T-helper 2 cell treated with Interferon-gamma antibody and Interleukin-4, amounts not matched to agents 100 ng/mL and 5 ng/mL, for 36 hours (primary cell): ENCODE results near the gene LPGAT1. TPM values are rescaled to one million over a fixed set of nuclear protein-coding genes. Genes with fewer than 3 reads are reported as not detected.
"Not testable (repeated sequence)": the region's sequence is repeated elsewhere in the genome, so short reads cannot be mapped to it uniquely, and the experiment has no call there.

Experiments used
- intact Hi-C: fragments of 100-400 bp; cut with micrococcal nuclease; formaldehyde crosslinking; loops from one replicate; pipeline ENCODE4 v1.15.1; 2023
- total RNA-seq: library from RNA; stranded (reverse); gene quantifications from 2 replicates; pipeline ENCODE4 v1.2.3, GENCODE V29; 2022

Gene LPGAT1, protein sequence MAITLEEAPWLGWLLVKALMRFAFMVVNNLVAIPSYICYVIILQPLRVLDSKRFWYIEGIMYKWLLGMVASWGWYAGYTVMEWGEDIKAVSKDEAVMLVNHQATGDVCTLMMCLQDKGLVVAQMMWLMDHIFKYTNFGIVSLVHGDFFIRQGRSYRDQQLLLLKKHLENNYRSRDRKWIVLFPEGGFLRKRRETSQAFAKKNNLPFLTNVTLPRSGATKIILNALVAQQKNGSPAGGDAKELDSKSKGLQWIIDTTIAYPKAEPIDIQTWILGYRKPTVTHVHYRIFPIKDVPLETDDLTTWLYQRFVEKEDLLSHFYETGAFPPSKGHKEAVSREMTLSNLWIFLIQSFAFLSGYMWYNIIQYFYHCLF
- total RNA-seq = 83.6 and 87.5 TPM in 2 replicates

DNA sequence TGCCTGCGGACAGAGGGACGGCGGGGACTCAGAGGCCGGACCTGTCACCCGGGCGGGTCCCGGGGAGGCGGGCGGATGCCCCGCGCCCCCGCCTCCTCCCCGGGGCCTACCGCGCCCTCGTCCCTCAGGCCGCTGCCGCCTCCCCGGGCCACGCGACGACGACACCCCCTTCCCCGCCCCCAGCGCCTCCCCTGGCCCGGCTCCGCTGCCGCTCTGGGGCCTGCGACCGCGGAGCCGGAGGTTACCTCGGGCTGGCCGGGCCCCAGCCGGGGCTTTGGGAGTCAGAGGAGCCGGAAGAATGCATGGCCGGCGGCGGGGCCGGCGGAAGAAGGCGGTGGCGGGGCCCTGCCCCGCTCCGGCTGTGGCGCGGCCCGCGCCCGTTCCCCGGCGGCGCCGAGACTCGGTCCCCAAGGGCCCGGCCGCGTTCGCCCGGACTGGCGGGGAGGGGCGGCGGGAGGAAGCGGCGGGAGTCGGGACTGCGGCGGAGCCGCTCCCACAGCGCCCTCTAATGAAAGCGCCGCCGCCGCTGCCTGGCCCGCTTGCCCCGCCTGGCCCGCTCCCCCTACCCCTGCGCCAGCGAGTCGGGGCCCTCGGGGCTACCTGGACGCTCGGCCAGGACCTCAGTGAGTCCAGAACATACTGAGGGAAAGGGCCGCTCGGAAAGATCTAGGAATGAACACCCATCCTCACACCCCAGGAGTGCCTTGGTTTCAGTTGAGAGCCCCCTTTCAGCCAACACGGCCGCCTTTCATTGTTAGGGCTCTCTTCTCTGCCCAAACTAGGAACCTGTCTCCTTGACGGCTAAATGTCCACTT, at the start of gene LPGAT1:
Gene LPGAT1, minus strand, starts transcription at position 436 of the 815 bp plus-strand sequence. CDS start 1,467 bp downstream, outside the sequence.
- intact Hi-C loops = loop anchor here (1.0 to 10.0 kb wide), 7 partner anchors 52 to 604 kb away; partner anchors contain the start of genes DTL, INTS7, NENF and SLC30A1

DNA sequence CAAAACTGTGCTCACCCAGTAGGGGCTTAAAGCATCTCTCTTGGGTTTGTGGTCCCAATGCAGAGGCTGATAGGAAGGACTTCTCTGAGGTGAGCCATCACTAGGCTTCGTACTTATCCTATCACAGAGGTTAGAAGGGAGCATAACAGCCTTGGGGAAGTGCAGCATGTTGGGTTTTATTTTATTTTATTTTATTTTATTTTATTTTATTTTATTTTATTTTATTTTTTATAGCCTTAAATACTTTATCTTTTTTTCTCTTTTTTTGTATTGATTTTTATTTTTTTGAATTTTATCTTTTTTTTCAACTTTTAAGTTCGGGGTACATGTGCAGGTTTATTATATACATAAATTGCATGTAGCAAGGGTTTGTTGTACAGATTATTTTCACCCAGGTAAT, 48.9 kb upstream of the LPGAT1 start:
- intact Hi-C loops = no loop called here

DNA sequence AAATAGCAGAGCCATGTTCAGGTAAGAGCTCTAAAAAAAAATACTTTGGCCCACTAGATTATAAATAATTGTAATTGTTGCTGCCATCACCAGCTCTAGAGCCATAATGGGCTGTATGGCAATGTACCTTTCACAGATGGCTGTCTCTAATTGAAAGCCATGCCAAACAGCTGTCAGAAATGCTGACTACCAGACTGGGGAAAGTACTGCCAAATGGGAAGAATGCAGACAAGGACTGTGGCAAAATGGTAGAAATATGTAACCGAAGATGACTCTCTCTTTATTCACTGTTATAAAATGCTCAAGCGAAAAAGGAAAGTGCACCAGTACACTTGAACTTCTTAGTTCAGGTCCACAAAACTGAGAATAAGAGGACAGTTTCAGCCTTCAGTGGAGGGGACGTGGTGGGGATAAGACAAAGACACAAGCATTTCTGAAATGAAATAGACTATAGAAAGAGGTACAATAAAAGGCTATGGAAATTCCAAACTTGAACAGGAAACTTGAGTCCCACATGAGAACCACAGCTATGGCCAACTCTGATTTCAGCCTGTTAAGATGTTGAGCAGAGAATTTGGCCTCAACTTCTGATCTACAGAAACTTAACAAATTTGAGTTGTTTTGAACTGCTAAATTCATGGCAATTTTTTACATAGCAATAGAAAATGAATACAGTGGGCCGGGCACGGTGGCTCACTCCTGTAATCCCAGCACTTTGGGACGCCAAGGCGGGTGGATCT, 46.5 kb upstream of the LPGAT1 start:
- intact Hi-C loops = no loop called here

DNA sequence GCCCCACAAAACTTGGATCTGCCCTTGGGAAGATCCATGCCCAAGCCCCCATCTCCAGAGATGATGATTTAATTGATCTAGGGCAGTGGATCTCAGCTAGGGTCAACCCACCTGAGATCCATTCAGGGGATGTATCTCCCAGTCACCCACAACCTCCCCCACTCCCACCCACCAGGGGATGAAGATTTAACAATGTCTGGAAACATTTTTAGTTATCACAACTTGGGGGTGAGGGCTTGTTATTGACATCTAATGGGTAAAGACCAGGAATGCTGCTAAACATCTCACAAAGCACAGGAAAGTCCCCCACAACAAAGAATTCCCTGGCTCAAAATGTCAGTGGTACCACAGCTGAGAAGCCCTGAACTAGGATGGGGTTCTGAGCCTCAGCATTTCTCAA, 45.0 kb upstream of the LPGAT1 start:
- intact Hi-C loops = no loop called here

DNA sequence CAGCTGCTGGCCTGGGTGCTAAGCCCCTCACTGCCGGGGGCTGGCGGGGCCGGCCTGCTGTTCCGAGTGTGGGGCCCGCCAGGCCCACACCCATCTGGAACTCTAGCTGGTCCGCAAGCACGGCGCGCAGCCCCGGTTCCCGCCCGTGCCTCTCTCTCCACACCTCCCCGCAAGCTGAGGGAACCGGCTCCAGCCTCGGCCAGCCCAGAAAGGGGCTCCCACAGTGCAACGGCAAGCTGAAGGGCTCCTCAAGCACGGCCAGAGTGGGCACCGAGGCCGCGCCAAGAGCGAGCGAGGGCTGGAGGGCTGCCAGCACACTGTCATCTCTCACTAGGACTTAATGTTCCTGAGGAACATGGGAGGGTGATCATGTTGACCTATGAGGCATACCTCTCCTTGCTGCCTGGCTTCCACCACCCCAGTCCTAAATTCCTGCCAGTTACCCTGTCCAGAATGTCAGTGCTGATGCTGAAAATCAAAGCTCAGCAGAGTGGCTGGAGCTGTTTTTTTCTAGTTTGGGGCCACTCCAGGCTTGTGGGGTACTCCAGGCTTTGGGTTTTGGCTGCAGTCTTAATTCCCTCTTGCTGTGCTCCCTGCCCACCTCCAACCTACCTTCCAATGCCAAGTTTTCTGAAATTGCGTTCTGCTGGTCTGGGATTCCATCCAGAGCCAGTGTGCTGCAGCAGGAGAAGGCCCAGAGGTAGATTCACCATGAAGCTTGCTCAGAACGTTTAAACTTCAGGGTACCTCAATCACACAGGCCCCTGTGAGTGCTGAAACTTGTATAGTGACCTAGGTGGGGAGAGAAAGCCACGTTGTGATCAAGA, 44.2 kb upstream of the LPGAT1 start:
- intact Hi-C loops = no loop called here

DNA sequence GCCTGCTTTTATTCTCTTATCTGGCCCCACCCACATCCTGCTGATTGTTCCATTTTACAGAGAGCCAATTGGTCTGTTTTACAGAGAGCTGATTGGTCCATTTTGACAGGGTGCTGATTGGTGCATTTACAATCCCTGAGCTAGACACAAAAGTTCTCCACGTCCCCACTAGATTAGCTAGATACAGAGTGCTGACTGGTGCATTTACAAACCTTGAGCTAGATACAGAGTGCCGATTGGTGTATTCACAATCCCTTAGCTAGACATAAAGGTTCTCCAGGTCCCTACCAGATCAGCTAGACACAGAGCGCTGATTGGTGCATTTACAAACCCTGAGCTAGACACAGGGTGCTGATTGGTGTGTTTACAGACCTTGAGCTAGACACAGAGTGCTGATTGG, 43.2 kb upstream of the LPGAT1 start:
- intact Hi-C loops = not testable (repeated sequence)

DNA sequence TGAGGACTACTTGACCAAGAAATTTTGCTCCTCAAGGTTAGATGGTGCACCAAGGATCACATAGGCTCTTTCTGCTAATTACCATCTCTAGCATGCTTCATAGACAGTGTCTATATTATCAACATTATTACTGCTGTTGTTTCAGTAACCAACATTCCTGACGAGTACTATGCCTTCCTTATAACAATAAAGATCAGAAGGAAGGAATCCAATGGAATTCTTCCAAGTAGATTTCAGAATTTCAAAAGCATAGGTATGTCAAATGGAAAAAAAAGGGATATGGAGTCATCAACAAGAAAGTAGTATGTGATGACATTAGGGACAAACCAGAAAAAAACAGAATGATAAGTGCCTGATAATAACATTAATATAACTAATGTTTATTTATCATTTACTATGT, 39.6 kb upstream of the LPGAT1 start:
- intact Hi-C loops = no loop called here

DNA sequence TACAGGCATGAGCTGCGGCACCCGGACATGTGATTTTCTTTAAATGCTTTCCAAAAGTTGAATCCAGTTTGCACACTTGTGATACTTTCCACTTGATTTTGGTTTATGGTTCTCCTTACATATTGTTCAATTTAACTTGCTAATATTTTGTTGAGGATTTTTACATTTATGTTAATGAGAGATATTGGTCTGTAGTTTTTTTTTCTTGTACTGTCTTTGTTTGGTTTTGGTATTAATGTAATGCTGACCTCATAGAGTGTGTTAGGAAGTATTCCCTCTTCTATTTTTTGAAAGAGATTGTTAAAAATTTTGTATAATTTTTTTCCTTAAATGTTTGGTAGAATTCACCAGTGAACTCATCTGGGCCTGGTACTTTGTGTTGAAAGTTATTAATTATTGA, 34.6 kb upstream of the LPGAT1 start:
- intact Hi-C loops = no loop called here

DNA sequence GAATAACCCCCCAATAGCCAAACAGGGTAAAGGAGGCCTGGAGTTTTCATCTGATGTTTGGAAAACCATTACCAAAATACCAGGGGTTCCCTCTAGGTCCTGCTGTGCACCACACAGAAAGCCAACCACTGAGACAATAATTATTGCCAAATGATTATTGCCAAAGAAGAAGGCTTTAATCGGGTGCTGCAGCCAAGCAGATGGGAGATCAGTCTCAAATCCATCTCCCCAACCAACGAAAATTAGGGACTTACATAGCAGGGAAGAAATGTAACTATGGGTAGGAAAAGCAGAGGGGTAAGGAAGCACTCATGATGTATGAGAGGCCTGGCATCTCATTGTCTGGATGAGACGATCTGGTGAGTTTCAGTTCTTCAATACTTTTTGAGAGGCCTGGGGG, 28.8 kb upstream of the LPGAT1 start:
- intact Hi-C loops = no loop called here

DNA sequence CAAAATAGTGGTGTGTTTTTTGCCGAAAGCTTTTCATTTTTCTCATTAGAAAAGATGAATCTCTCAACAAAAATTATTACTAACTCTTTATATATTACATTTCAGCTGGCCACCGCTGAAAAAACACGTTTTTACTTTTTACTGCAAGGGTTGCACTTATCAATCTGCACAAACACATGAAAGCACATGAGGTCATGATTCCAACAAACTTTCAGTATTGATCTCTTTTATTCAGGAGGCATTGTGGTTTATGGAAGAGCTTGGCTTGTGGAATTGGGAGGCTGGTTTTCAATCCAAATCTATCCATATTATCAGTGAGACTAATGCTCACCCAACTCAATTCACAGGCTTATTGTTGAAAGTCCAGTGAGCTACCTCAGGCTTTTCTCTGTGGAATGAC, 20.6 kb upstream of the LPGAT1 start:
- intact Hi-C loops = no loop called here

DNA sequence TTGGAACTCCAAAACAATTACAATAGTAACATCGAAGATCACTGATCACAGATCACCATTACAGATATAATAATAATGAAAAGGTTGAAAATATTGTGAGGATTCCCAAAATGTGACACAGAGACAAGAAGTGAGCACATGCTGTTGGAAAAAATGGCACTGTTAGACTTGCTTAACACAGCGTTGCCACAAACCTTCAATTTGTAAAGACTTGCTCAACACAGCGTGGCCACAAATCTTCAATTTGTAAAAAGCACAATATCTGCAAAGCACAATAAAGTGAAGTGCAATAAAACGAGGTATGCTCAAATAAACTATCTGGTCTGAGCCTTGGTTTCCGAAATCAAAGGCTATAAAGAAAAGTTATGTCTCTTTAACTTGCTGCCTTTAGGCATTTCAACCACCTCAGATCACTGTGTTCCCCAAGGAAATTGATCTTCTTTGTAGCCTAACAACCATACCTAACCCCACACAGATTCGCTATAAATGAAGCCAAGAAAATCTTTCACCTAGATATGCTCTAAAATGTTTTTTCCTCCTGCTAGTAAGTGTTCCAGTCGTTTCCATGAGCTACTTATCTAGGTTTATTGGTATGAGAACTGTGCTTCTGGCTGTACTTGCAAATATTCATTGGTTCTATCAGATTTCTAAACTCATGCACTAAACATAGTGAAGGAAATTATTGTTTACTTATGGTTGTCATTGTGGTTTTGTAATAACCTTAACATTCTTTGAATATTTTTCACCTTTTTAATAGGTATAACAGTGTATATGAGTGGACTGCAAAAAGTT, 13.1 kb upstream of the LPGAT1 start:
- intact Hi-C loops = loop anchor here (1.0 kb wide), 1 partner anchor 10 kb away; no protein-coding TSS in a partner anchor

DNA sequence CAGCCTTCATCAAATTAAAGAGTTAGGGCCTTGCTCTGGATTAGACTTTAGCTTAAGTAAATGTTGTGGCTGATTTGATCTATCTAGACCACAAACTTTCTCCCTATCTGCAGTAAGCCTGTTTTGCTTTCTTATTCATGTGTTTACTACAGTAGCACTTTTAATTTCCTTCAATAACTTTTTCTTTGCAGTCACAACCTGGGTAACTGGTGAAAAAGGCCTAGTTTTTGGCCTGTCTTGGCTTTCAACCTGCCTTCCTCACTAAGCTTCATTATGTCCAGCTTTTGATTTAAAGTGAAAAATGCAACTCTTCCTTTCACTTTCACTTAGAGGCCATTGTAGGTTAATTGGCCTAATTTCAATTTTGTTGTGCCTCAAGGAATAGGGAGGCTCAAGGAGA, 12.5 kb upstream of the LPGAT1 start:
- intact Hi-C loops = loop anchor here (1.0 kb wide), 1 partner anchor 10 kb away; no protein-coding TSS in a partner anchor

DNA sequence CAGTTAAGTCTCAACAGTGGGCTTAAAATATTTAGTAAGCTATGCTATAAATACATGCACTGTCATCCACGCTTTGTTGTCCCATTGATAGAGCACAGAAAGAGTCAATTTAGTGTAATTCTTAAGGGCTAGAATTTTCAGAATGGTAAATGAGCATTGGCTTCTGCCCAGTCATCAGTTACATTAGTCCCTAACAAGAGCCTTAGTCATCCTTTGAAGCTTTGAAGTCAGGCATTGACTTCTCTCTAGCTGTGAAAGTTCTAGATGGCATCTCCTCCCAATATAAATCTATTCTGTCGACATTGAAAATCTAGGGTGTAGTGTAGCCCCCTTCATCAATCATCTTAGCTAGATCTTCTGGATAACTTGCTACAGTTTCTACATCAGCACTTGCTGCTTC, 12.0 kb upstream of the LPGAT1 start:
- intact Hi-C loops = no loop called here

DNA sequence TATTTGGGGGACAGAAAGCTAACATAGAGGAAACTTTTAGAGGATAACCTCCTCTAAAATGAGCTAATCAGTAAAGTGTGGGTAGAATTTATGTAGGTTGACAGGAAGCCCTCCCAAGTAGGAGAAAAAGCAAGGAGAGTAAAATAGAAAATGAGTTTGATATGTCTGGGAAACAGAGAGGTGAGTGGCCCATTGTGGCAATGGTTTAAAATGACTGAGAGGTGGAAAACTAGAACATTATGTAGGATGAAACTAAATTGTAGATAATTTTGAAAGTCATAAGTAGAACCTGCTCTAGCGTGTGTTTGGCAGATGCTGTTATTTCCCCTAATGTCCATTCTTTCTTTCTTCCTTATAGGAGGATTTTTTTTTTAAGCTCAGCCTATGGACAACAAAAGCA, 8.5 kb upstream of the LPGAT1 start:
- intact Hi-C loops = loop anchor here (10.0 kb wide), 1 partner anchor 596 kb away; the partner anchor contains the start of gene NENF

DNA sequence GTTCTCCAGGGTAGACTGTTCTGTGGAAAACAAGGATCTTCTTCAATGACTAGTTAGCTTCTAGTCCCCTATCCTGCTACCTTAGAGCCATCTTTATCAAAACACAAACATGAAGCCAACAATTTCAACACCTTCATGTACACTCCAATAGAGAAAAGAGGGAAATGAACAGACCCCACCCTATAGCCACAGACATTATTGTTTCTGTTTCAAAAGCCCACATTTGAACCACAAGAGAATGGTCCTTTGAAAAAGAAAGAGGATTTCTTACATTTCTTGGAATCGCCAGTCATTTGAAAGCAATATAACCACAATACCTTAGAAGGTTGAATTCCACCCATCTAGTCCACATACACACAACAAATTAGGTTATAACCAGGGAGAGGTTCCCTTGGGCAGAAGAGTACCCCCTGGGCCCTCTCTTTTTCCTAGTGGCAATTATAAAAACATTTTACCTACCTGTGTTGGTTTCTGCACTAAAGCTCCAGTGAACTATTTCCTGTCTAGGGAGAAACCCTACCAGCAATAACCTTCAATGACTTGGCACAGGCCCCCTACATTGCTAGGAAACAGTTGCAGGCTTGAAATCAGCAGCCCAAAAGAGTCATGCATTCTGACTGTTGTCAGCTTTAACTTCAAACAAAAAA, 2.7 kb upstream of the LPGAT1 start:
- intact Hi-C loops = loop anchor here (1.0 to 10.0 kb wide), 7 partner anchors 10 to 602 kb away; partner anchors contain the start of genes NENF, PPP2R5A and SLC30A1

DNA sequence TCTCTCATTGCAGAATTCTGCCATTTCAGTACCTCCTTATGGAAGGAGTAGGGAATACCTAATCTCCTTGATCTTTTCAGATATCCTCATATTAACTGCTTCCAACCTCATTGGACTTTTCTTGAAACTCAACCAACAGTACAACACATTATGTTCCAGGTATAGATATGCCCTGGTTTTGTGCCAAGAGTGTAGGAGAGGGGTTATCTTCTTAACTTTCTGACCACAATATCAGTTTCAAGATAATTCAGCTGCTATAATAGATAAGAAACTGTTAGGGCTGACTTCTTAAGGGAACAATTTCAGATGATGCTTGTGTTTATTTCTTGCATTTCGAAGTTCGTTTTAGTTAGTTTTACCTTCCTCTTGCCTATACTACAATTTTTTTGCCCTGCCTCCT, 2.1 kb upstream of the LPGAT1 start:
- intact Hi-C loops = loop anchor here (1.0 to 10.0 kb wide), 7 partner anchors 11 to 602 kb away; partner anchors contain the start of genes NENF, PPP2R5A and SLC30A1

DNA sequence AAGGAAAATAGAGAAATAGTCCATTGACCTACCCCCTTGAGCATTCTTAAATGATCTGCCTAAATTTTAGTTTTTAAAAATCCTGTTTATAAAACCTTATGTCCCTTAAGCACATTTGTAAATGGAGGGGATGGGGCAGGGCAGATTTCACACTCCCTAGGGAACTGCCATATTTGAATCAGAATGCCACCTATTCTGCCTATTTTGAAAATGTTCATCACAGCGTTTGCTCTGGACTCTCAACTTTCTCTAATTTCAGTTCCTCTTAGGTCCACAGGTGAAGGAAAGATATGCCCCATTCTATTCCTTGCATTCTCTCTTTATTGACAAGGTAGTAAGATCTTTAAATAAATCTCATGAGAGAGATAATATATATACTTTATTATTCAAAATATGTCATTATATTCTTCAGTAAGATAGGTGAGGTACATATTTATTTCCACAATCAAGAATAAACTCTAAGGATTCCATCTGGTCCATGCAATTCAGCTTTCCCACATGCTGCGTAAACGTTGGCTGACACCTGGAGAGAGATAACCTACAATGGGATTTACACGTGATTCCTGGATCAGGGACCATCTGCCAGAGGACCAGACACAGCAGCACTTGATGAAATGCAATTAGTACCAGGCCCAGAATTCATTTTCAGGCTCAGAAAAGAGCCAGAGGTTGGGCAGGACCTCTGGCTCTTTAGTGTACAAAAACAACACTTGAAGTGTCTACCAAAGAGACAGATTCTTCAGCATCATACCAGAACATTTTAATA, 1.2 kb upstream of the LPGAT1 start:
- intact Hi-C loops = loop anchor here (2.0 to 10.0 kb wide), 8 partner anchors 51 to 603 kb away; partner anchors contain the start of genes DTL, INTS7, NENF and PPP2R5A

DNA sequence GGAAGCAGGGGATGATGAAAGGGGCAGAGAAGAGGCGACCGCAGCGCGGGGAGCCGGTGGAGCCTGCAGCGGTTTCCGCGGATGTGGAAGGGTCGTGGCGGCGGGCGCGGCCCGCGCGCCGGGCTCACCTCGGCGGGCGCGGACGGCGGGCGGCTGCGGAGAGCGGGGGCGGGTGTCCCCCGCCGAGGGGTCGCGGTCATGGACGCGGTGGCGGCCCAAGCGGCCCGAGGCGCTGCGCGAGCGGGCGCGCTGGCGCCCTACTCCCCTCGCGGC, 572 bp downstream of the LPGAT1 start:
- intact Hi-C loops = loop anchor here (1.0 to 10.0 kb wide), 7 partner anchors 52 to 605 kb away; partner anchors contain the start of genes DTL, INTS7, NENF and SLC30A1
